Subcutaneous preadipocyte (primary cell): Measurements from ENCODE around the gene GALR3. TPM values are rescaled to one million over a fixed set of nuclear protein-coding genes. Genes with fewer than 3 reads are reported as not detected.

Experiments used
- small RNA-seq: library from RNA; depleted of rRNA; stranded (forward); fragments of <200 nt; gene quantifications from one replicate; pipeline ENCODE3, GENCODE V24; 2012
- total RNA-seq: library from RNA; depleted of rRNA; stranded (reverse); fragments of >200 nt; gene quantifications from 2 replicates; pipeline ENCODE4 v1.2.3, GENCODE V29; 2012

Gene GALR3
- not detected in 2 replicates for total RNA-seq

GRCh38 chr22:37823134-37823985, at the start of gene GALR3:
TSS of gene GALR3 (plus strand) at chr22:37823382. CDS start at chr22:37823407, 25 bp downstream.

GRCh38 chr22:37807410-37808293, 15.5 kb upstream of the GALR3 start, which contains the start of gene GCAT:
TSS of gene GCAT (plus strand) at chr22:37807934. CDS start at chr22:37807968, 34 bp downstream.

GRCh38 chr22:37849089-37849751, 26.0 kb downstream of the GALR3 start, which contains the start of gene EIF3L:
TSS of gene EIF3L (plus strand) at chr22:37849419. CDS start at chr22:37849450, 31 bp downstream.

Small RNAs within 50 kb of the gene (small RNA-seq; reads per million reads assigned to genes)
- 1.5 reads per million, percentile 73 among the genes with 10 or more reads in this experiment for gene MIR659

Other genes starting within 250 kb of the GALR3 start
- gene LGALS2, start 243.3 kb upstream of the GALR3 start, total RNA-seq: not detected in 2 replicates
- gene GGA1, start 214.5 kb upstream of the GALR3 start, total RNA-seq: 35.6 and 58.8 TPM in 2 replicates
- 7.0 and 12.3 TPM in 2 replicates for gene SH3BP1, start 183.7 kb upstream of the GALR3 start, total RNA-seq
- gene PDXP, start 164.7 kb upstream of the GALR3 start, total RNA-seq: 10.7 and 16.0 TPM in 2 replicates
- gene LGALS1, start 147.7 kb upstream of the GALR3 start, total RNA-seq: 3,847 and 6,336 TPM in 2 replicates
- gene NOL12, start 137.0 kb upstream of the GALR3 start, total RNA-seq: 20.2 and 27.0 TPM in 2 replicates
- 191 and 224 TPM in 2 replicates for gene TRIOBP, start 126.3 kb upstream of the GALR3 start, total RNA-seq
- 34.2 and 45.0 TPM in 2 replicates for gene GCAT, start 15.4 kb upstream of the GALR3 start, total RNA-seq
- gene ANKRD54, start 21.0 kb downstream of the GALR3 start, total RNA-seq: 28.7 and 37.1 TPM in 2 replicates
- gene EIF3L, start 26.0 kb downstream of the GALR3 start, total RNA-seq: 356 and 358 TPM in 2 replicates
- gene MICALL1, start 82.9 kb downstream of the GALR3 start, total RNA-seq: 34.5 and 65.7 TPM in 2 replicates
- 0.37 and 0.98 TPM in 2 replicates for gene C22orf23, start 130.2 kb downstream of the GALR3 start, total RNA-seq
- 34.8 and 49.6 TPM in 2 replicates for gene POLR2F, start 130.3 kb downstream of the GALR3 start, total RNA-seq
- not detected in 2 replicates for gene SOX10, start 161.2 kb downstream of the GALR3 start, total RNA-seq
- 4.9 and 5.1 TPM in 2 replicates for gene PICK1, start 234.0 kb downstream of the GALR3 start, total RNA-seq